Hematopoietic multipotent progenitor cell treated with erythropoietin and hydrocortisone succinate and interleukin-3 and kit ligand, for 4 days (in vitro differentiated cells): ENCODE measurements around the gene LCN12.

Experiments
- DNase-seq: peaks from one replicate; pipeline ENCODE4 v3.0.0-alpha.2; 2015

The LCN12 gene

GRCh38 chr9:136958898-136959850 is 7.1 kb downstream of the LCN12 start:
- no peak for DNase-seq

DNA sequence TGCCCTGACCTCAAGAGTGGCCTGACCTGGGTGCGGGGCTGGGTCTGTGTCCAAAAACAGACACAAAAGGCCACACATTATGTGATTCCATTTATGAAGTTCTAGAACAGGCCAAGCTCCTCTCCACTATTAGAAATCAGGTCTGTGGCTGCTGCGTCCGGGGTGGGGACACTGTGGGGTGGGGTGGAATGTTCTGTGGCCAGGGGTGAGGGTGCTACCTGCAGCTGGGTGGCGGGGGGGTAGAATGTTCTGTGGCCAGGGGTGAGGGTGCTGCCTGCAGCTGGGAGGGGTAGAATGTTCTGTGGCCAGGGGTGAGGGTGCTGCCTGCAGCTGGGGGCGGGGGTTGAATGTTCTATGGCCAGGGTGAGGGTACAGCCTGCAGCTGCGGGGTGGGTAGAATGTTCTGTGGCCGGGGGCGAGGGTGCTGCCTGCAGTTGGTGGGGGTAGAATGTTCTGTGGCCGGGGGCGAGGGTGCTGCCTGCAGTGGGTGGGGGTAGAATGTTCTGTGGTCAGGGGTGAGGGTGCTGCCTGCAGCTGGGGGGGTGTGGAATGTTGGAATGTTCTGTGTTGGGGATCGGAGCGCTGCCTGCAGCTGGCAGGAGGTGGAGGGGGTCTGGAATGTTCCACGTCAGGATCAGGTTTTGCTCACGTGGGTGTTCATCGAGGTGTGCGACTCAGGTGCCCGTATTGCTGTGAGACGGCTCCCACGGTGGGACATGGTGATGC is 8.3 kb downstream of the LCN12 start:
- DNase-seq, result no peak

GRCh38 chr9:136960938-136961275 is 8.8 kb downstream of the LCN12 start:
- DNase-seq, result no peak

GRCh38 chr9:136961279-136962065 is 9.4 kb downstream of the LCN12 start:
- no peak for DNase-seq

GRCh38 chr9:136962163-136962562 is 10.1 kb downstream of the LCN12 start:
- DNase-seq, result no peak

DNA sequence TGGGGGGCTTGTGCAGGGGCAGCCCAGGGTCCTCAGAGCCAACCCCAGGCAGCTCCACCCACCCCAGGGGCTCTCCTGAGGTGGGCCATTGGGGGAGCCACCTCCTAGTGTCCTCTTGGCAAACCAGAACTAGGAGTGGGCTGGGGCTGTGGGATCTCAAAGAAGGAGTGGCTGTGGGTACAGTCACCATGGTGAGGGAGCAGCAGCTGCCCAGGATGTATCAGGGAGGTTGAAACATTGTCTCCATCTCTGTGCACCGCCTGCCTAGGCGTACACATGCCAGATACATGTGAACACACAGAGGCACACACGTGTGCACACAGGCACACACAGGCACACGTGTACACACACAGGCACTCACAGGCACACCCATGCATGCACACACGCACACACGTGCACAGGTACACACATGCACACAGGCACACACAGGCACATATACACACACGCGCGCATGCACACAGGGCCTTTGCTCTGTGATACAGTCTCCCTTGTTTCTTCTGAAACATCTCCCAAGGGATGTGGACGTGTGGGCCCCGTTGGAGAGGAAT is 10.7 kb downstream of the LCN12 start:
- DNase-seq, result no peak

GRCh38 chr9:136963341-136963740 is 11.3 kb downstream of the LCN12 start:
- no peak for DNase-seq

- no peak for DNase-seq
Observed at GRCh38 chr9:136963751-136964150, 11.7 kb downstream of the LCN12 start.

- DNase-seq, result peak; percentile 68
Observed at GRCh38 chr9:136964171-136964689, 12.2 kb downstream of the LCN12 start.

GRCh38 chr9:136964833-136965422 is 12.9 kb downstream of the LCN12 start:
- no peak for DNase-seq

- DNase-seq, result no peak
Observed at GRCh38 chr9:136965771-136966484, 13.9 kb downstream of the LCN12 start.

DNA sequence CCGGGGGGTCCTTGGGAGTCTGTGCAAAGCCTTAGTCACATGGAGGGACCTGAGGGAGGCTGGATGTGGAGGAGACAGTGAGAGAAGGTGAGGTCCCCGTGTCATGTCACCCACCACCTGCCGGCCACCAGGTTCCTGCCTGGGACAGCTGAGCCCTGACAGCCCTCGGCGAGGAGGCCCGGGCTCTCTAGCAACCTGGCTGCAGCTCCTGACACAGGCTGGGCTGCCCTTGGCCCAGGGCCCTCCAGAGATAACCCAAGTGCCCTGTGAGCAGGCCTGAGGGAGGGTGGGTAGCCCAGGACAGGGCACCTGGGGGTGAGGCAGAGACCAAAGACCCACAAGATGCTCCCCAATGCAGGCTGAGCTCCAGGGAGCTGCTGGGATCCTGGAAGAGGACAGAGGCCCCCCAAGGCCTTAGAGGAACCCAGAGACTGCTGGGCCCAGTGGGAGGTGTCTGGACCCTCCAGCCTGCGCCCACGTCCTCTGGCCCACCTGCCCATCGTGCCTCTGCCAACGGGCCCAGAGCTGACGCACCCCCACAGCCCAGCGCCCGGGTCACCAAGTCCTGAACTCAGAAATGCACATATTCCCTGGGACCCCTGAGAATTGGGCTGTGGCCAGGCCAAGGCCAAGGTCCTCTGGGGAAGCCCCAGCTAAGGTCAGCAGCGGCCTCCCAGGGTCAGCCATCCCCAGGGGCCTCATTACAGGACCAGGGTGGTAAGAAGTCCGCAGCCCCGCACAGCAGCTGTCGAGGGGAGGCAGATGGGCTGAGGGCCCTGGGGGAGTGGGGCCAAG is 16.5 kb downstream of the LCN12 start:
- no peak for DNase-seq

DNA sequence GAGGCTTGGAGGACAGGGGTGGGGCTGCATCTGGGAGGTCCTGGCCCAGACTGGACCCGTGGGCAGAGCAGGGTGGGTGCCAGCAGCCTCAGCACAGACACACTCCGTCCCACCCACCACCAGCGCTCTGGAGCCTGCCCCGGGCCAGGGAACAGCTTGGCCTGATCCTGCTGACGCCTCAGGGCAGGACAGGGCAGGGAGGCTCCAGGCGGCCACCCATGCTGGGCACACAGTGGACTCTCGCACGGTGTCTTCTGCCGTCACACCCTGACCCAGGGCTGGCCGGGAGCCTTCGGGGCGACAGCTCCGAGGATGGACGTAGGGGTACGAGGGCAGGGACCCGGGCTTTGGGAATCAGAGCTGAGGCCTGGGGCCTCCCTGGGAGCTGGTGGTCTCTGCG is 17.1 kb downstream of the LCN12 start:
- DNase-seq, result no peak

DNA sequence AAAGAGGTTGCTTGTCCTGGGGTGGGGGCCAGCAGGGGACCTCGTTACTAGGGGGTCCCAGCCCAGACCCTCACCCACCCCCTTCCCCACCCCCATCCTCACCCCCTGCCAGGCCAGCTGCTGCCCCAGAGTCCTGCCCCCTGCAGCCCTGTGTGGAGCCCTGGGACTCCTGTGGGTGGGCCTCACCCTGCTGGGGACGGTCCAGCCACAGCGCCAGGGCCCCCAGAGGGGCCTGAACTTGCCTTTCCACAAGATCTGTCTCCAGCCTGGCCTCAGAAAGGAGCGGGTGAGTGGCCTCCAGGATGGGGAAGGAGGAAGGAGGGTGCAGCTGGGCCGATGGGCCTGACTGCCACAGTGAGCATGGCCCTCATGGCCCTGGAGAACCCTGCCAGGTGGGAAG is 17.7 kb downstream of the LCN12 start:
- no peak for DNase-seq

GRCh38 chr9:136970361-136970760 is 18.3 kb downstream of the LCN12 start:
- no peak for DNase-seq

GRCh38 chr9:136971746-136972145 is 19.7 kb downstream of the LCN12 start:
- no peak for DNase-seq

DNA sequence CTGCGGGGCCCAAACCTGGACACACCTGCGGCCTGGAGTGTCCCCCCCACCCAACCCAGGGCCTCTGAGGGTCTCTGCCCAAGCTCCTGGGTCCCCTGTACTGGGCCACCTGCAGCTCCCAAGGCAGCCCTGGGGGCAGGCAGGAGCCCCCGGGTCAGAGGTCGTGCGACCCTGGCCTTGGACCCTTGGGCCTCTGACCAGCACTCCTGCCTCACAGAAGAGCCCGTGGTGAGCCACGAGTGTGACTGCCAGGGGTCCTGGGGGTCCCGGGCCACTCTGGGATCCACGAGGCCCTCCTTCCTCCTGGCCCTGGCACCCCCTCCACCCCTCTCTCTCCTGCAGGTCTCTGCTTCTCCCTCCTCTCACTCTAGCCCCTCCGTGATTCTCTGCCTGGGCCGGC is 20.3 kb downstream of the LCN12 start:
- DNase-seq, result no peak

DNA sequence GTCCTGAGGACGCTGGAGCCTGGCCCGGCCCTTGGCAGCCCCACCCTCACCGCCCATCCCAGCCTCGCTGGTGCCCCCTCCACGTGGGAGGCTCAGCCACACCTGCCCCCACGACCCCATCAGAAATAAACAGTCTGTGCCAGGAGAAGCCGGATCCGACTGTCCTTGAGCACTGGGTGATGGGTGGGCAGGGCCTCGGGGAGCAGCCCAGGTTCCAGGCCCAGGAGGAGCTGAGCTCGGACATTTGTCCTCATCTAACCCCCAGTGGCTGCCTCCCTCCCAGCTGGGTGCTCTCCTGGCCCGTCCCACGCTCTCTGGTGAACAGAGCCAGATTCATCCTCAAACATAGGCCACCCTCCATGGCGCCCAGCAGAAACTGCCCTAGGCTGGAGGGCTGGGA is 20.7 kb downstream of the LCN12 start:
- no peak for DNase-seq

- no peak for DNase-seq
Observed at GRCh38 chr9:136973618-136974617, 21.8 kb downstream of the LCN12 start.
